Peyer's patch (tissue), 4 donors: Measurements from ENCODE around the gene CGN. TPM values are rescaled to one million over a fixed set of nuclear protein-coding genes. Genes with fewer than 3 reads are reported as not detected.

ENCODE experiments used
- DNase-seq, 3 donors: peaks; one replicate each; pipeline ENCODE4 v3.0.0-alpha.2; 2017 to 2019
- H3K27ac ChIP-seq, 4 donors: fragments of 200-600 bp; sonication (generic); one replicate each; pipeline ENCODE4 v1.5.1; 2016 to 2019
- H3K27me3 ChIP-seq, 2 donors: fragments of 200-600 bp; sonication (generic); one replicate each; pipeline ENCODE4 v1.5.1; 2019
- H3K36me3 ChIP-seq, 3 donors: fragments of 200-600 bp; sonication (generic); one replicate each; pipeline ENCODE4 v1.5.1; 2016 to 2019
- H3K4me1 ChIP-seq, 4 donors: fragments of 200-600 bp; sonication (generic); one replicate each; pipeline ENCODE4 v1.5.1; 2016 to 2019
- H3K4me3 ChIP-seq, 4 donors: fragments of 200-600 bp; sonication (generic); 1 replicate in 3 of 4; 2 replicates in 1 of 4; pipeline ENCODE4 v1.5.1; 2016 to 2019; ENCODE audit warnings: mild to moderate bottlenecking in 1 of 4
- H3K9me3 ChIP-seq, 4 donors: fragments of 200-600 bp; sonication (generic); one replicate each; pipeline ENCODE4 v1.5.1; 2016 to 2019; ENCODE audit warnings: mild to moderate bottlenecking in 1 of 4
- CTCF ChIP-seq, 6 experiments: fragments of 450-650 bp in 4 of 6; fragments of 200-600 bp in 2 of 6; sonication (generic) in 1 of 6; IDR thresholded peaks; one replicate each; pipeline ENCODE4 v1.5.1; 2017 to 2019; ENCODE audit warnings: antibody characterized with exemption in 6 of 6, mild to moderate bottlenecking in 3 of 6, moderate library complexity in 1 of 6
- POLR2A ChIP-seq, 2 donors: fragments of 450-650 bp; IDR thresholded peaks; one replicate each; pipeline ENCODE4 v1.5.1; 2017; ENCODE audit warnings: antibody characterized with exemption in 2 of 2, mild to moderate bottlenecking in 2 of 2, moderate library complexity in 2 of 2
- total RNA-seq, 4 donors: library from RNA; depleted of rRNA; stranded (reverse); fragments of >200 nt; gene quantifications; one replicate each; pipeline ENCODE4 v1.1.0, GENCODE V29; 2016

Gene CGN
- total RNA-seq, 4 donors from 2014 or later: 34.7 to 180 (median 160) TPM

GRCh38 chr1:151537112-151537511, 25.9 kb downstream of the CGN start:
- H3K4me1 ChIP-seq: peaks cover 0 to 10% (median 3%) of the 10 kb centered on the region in 4 donors
- no peak for TF ChIP-seq POLR2A (IDR thresholded peaks at IDR 0.05)
- TF ChIP-seq CTCF (IDR thresholded peaks at IDR 0.05): no peak
- DNase-seq: peak in 1 of 3 donors; percentile 44
- no peaks in the 10 kb centered on the region for H3K9me3 ChIP-seq
- no peak overlapping the region for H3K27ac ChIP-seq
- H3K36me3 ChIP-seq: peaks cover 0 to 49% (median 0%) of the 10 kb centered on the region in 3 donors
- H3K4me3 ChIP-seq: no peak overlapping the region
- H3K27me3 ChIP-seq: no peaks in the 10 kb centered on the region

GRCh38 chr1:151539321-151540020, 28.3 kb downstream of the CGN start:
- Histone ChIP-seq H3K36me3 (peaks cover 0 to 26% (median 0%) of the 10 kb centered on the region in 3 donors), H3K9me3 (no peaks in the 10 kb centered on the region), H3K27ac (peak overlapping the region; percentile 68 to 91 (median 81)), H3K4me1 (peaks cover 0 to 18% (median 3%) of the 10 kb centered on the region in 4 donors), H3K27me3 (no peaks in the 10 kb centered on the region), H3K4me3 (peak overlapping the region; percentile 51 to 82 (median 68))
- peak; percentile 24 to 44 for TF ChIP-seq POLR2A (IDR thresholded peaks at IDR 0.05)
- TF ChIP-seq CTCF (IDR thresholded peaks at IDR 0.05): peak in 2 of 6 experiments; percentile 3 to 30
- peak; percentile 57 to 94 (median 94) for DNase-seq

GRCh38 chr1:151540021-151540981, 29.1 kb downstream of the CGN start, which contains the start of gene TUFT1:
TUFT1 (plus strand) TSS chr1:151540309; CDS start chr1:151540367, 58 bp downstream.
- H3K36me3 ChIP-seq: peaks cover 0 to 18% (median 0%) of the 10 kb centered on the region in 3 donors
- no peak for TF ChIP-seq CTCF (IDR thresholded peaks at IDR 0.05)
- TF ChIP-seq POLR2A (IDR thresholded peaks at IDR 0.05): peak; percentile 82 to 96
- H3K4me1 ChIP-seq: peaks cover 0 to 18% (median 3%) of the 10 kb centered on the region in 4 donors
- H3K27me3 ChIP-seq: no peaks in the 10 kb centered on the region
- H3K27ac ChIP-seq: peak within 1 kb of the TSS; percentile 68 to 91 (median 81)
- H3K4me3 ChIP-seq: peak within 1 kb of the TSS; percentile 51 to 82 (median 68)
- no peaks in the 10 kb centered on the region for H3K9me3 ChIP-seq
- peak; percentile 95 to 98 (median 97) for DNase-seq

GRCh38 chr1:151540982-151541377, 29.8 kb downstream of the CGN start:
- Histone ChIP-seq H3K4me3 (peak overlapping the region; percentile 51 to 82 (median 68)), H3K4me1 (peaks cover 0 to 18% (median 3%) of the 10 kb centered on the region in 4 donors), H3K27me3 (no peaks in the 10 kb centered on the region), H3K9me3 (no peaks in the 10 kb centered on the region), H3K27ac (peak overlapping the region; percentile 68 to 91 (median 81)), H3K36me3 (peaks cover 0 to 11% (median 0%) of the 10 kb centered on the region in 3 donors)
- peak in 2 of 3 donors; percentile 49 to 63 for DNase-seq
- TF ChIP-seq POLR2A (IDR thresholded peaks at IDR 0.05) (no peak), CTCF (IDR thresholded peaks at IDR 0.05) (peak in 3 of 6 experiments; percentile 6 to 16 (median 7))

GRCh38 chr1:151541752-151542151, 30.6 kb downstream of the CGN start:
- Histone ChIP-seq H3K27me3 (no peaks in the 10 kb centered on the region), H3K9me3 (no peaks in the 10 kb centered on the region), H3K27ac (peak overlapping the region in 2 of 4 donors; percentile 48 to 91), H3K36me3 (peaks cover 0 to 6% (median 0%) of the 10 kb centered on the region in 3 donors), H3K4me3 (peak overlapping the region in 3 of 4 donors; percentile 51 to 82 (median 71)), H3K4me1 (peaks cover 0 to 18% (median 3%) of the 10 kb centered on the region in 4 donors)
- DNase-seq: peak in 1 of 3 donors; percentile 47
- TF ChIP-seq POLR2A (IDR thresholded peaks at IDR 0.05) (no peak), CTCF (IDR thresholded peaks at IDR 0.05) (no peak)
